Retinal pigment epithelial cell (primary cell): ENCODE results near the gene FAM3C.
"Not testable (repeated sequence)": the region's sequence is repeated elsewhere in the genome, so short reads cannot be mapped to it uniquely, and the experiment has no call there.

Experiments
- DNase-seq: peaks from one replicate; pipeline ENCODE4 v3.0.0-alpha.2; 2010; ENCODE audit warnings: low read depth
- H3K4me3 ChIP-seq: 2 replicates; pipeline ENCODE4 v1.5.1; 2011; ENCODE audit warnings: mild to moderate bottlenecking, low read length, control low read depth, moderate library complexity
- CTCF ChIP-seq: conservative IDR thresholded peaks from 2 replicates; pipeline ENCODE4 v1.5.1; 2011; ENCODE audit warnings: low read depth, low read length, control low read depth, inconsistent platforms

The FAM3C gene

GRCh38 chr7:121327671-121328070 is 68.4 kb downstream of the FAM3C start:
- H3K4me3 ChIP-seq, result no peak overlapping the region
- no peak for DNase-seq
- TF ChIP-seq CTCF, result no peak

- H3K4me3 ChIP-seq, result no peak overlapping the region
- no peak for TF ChIP-seq CTCF
- no peak for DNase-seq
These were observed 72.4 kb downstream of the FAM3C start for GRCh38 chr7:121323515-121324302.

- TF ChIP-seq CTCF, result no peak
- no peak for DNase-seq
- H3K4me3 ChIP-seq, result no peak overlapping the region
These were observed 73.6 kb downstream of the FAM3C start for GRCh38 chr7:121322460-121322859.

GRCh38 chr7:121315170-121315569 is 80.9 kb downstream of the FAM3C start:
- not testable (repeated sequence) for DNase-seq, H3K4me3 ChIP-seq

- DNase-seq, result no peak
- no peak overlapping the region for H3K4me3 ChIP-seq
- no peak for TF ChIP-seq CTCF
These were observed 82.1 kb downstream of the FAM3C start for GRCh38 chr7:121313793-121314676.

- no peak for TF ChIP-seq CTCF
- no peak overlapping the region for H3K4me3 ChIP-seq
- no peak for DNase-seq
These were observed 82.8 kb downstream of the FAM3C start for GRCh38 chr7:121313220-121313792.

GRCh38 chr7:121307021-121307574 is 89.0 kb downstream of the FAM3C start:
- no peak for DNase-seq
- no peak overlapping the region for H3K4me3 ChIP-seq
- no peak for TF ChIP-seq CTCF
